LHCN-M2 (cell line): ENCODE measurements around the gene TDRD10. TPM values are rescaled to one million over a fixed set of nuclear protein-coding genes. Genes with fewer than 3 reads are reported as not detected.

Experiments used
- DNase-seq: peaks from one replicate; pipeline ENCODE4 v3.0.0-alpha.2; 2012; ENCODE audit warnings: low read depth
- total RNA-seq: library from RNA; depleted of rRNA; stranded (reverse); fragments of >200 nt; gene quantifications from 2 replicates; pipeline ENCODE4 v1.2.3, GENCODE V29; 2014; rRNA removed

The TDRD10 gene
- total RNA-seq, 1 experiment from 2014 or later = not detected

DNA sequence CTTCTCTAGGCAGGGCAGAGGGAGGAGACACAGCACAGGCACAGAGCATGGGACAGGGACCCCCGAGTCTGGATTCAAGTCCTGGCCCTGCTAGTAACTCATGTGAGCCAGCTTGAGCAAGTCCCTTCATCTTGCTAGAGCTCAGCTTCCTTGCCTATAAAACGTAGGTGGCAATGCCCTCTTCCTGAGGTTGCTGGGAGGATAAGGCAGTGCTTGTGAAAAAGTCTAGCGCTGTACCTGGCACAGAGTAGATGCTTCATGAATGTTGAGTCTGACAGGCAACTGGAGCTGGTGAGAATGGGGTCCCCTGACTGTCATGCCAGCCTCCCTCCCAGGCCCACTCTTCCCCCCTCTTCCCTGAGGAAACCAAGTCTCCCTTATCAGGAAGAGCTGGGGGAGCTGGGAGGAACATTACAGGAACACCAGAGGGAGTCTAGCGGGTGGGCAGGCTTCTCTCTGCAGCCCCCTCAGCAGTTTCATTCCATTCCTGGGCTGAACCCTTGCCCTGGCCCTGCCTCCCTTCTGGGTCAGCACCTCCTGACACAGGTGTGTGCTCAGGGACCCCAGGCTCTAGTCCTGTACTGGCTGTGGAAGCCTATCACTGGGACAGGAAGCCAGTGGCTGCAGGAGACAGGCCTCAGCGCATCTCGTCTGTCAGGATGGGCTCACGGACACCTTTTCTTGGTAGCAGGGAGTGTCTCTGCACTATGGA lies 75.5 kb downstream of the TDRD10 start:
- DNase-seq = no peak

DNA sequence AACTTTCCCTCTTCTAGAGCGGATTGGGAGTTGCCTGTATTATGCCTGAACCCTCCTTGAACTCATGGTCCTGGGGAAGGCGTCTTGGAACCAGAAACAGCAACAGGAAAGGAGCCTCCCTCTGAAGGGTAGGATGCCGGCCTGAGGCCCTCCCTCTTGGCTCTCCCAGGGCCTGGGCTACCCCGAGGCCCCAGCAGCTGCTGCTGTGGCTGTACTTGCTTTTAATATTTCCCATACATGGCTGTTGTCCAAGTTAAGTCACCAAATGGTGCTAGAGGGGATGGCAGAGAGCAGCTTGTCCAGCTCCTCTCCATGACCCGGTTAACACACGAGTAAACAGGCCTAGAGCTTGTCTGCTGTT lies 76.0 kb downstream of the TDRD10 start:
- peak; percentile 56 for DNase-seq

DNA sequence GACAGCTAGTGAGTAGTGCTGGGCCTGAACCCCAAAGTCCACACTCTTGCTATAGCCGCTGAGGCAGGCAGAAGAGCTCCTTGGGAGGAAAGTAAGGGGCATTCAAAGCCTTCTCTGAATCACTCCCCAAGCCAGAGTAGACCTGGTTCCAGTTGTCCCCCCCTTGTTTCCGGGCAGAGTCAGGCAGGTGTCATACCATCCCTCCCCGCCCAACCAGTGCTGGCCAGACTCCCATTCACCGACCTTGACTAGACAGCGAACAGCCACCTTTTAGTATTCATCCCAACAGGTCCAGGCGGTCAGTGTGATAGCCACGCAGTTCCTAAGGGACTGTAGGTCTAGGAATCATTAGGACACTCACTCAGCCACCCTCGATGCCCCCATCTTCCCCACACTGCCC lies 77.4 kb downstream of the TDRD10 start:
- no peak for DNase-seq

DNA sequence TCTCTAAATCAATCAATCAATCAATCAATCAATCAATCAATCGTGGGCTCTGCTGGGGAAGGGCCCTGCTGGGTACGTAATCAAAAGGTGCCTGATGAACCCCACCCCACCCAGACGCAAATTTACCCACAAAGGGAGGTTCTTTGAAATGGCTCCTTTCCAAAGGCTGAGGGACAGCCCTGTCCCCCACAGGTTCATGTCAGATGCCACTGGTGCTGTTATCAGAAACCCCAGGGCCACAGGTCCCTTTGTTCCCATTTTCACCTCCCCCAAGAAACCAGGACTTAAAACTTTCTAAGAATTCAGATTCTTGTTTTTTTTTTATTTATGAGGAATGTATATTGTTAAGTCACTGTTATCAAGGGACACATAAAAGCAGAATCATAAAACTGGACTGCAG lies 79.7 kb downstream of the TDRD10 start:
- DNase-seq = no peak

DNA sequence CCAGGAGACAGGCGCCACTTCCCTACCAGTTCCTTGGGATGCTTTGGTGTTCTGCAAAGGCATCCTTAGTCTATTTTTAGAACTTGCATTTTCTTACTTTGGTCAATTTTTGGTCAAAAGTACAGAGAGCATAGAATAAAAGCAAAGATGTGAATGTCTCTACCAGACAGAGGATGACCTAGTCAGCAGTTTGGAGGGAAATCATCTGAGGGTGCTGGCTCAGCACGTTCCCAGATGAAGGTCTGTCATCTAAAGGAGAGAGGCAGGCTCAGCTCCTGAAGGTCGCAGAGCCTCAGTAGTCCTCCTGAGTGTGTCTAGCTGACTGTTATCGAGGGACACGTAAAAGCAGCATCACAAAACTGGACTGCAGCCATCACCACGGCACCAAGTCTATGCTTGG lies 80.9 kb downstream of the TDRD10 start:
- no peak for DNase-seq

GRCh38 chr1:154583773-154584172 lies 81.8 kb downstream of the TDRD10 start:
- peak; percentile 91 for DNase-seq

- DNase-seq = no peak
Measured at GRCh38 chr1:154584267-154584994, 82.4 kb downstream of the TDRD10 start.

DNA sequence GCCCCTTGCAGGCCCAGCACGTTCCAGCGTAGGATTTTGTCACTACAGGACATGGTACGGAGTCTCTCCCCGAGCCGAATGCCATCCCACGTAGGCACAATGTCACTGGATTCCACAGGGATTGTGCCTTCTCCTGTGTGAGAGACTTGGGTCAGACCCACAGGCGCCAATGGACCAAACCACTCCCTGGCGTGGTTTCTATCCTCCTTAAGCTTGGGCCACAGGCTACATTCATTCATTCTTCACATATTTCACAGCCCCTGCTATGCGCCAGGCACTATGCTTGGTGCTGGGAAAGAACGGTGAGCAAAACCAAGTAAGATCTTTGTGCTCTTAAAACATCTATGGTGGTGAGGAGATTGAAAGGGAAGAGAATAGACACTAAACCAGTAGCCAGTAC lies 84.2 kb downstream of the TDRD10 start:
- no peak for DNase-seq

GRCh38 chr1:154586641-154587040 lies 84.6 kb downstream of the TDRD10 start:
- DNase-seq = no peak

- no peak for DNase-seq
Measured at GRCh38 chr1:154589780-154590179, 87.8 kb downstream of the TDRD10 start.

DNA sequence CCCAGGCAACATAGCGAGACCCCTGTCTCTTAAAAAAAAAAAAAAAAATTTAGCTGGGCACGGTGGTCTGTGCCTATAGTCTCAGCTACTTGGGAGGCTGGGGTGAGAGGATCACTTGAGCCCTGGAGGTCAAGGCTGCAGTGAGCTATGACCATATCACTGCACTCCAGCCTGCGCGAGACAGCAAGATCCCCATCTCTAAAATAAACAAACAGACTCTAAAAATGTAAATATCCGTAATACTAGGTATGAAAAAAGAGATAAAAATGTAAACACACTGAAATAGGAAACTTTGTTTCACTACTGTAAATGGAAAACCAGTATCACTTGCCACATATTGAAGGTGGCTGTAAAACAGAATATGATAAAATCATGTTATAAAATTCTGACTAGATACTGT lies 88.7 kb downstream of the TDRD10 start:
- no peak for DNase-seq

GRCh38 chr1:154591206-154591605 lies 89.2 kb downstream of the TDRD10 start:
- no peak for DNase-seq

- DNase-seq = no peak
Measured at GRCh38 chr1:154593390-154593789, 91.4 kb downstream of the TDRD10 start.

GRCh38 chr1:154594811-154595210 lies 92.8 kb downstream of the TDRD10 start:
- no peak for DNase-seq

DNA sequence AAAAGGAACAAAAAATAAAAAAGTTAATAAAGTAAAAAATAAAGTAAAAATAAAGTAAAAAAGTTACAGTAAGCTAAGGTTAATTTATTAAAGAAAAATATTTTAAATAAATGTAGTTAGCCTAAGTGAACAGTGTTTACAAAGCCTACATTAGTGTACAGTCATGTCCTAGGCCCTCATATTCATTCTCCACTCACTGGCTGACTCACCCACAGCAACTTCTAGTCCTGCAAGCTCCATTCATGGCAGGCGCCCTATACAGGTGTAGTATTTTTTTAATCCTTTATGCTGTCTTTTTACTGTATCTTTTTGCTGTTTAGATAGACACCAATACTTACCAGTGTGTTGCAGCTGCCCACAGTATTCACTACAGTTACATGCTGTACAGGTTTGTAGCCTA lies 93.6 kb downstream of the TDRD10 start:
- DNase-seq = peak; percentile 30

Other genes with a start within 250 kb of the TDRD10 start
- gene HAX1, start 229.6 kb upstream of the TDRD10 start, total RNA-seq = 111 and 116 TPM in 2 replicates
- gene AQP10, start 181.1 kb upstream of the TDRD10 start, total RNA-seq = not detected in 2 replicates
- 59.2 and 64.9 TPM in 2 replicates for gene ATP8B2, start 176.7 kb upstream of the TDRD10 start, total RNA-seq
- gene IL6R, start 96.9 kb upstream of the TDRD10 start, total RNA-seq = 0.19 and 0.40 TPM in 2 replicates
- gene SHE, start 193 bp downstream of the TDRD10 start, total RNA-seq = not detected in 2 replicates
- gene UBE2Q1, start 56.4 kb downstream of the TDRD10 start, total RNA-seq = 34.2 and 37.5 TPM in 2 replicates
- 0.06 and 0.17 TPM in 2 replicates for gene CHRNB2, start 65.6 kb downstream of the TDRD10 start, total RNA-seq
- gene ADAR, start 106.0 kb downstream of the TDRD10 start, total RNA-seq = 77.1 and 99.0 TPM in 2 replicates